HK-2 (cell line): Measurements from ENCODE around the gene SEMA3B.
A peak's percentile ranks its signal among the peaks of the same experiment; 100 is the strongest.
"Not testable (repeated sequence)": the region's sequence is repeated elsewhere in the genome, so short reads cannot be mapped to it uniquely, and the experiment has no call there.

Source experiments
- DNase-seq: peaks from one replicate; pipeline ENCODE4 v3.0.0-alpha.2; 2018; ENCODE audit not compliant: unreplicated experiment

Gene SEMA3B

GRCh38 chr3:50237754-50238548 lies 31.0 kb upstream of the SEMA3B start:
- peak; percentile 82 for DNase-seq

- DNase-seq: no peak
Measured at GRCh38 chr3:50238549-50239026, 30.4 kb upstream of the SEMA3B start.

- no peak for DNase-seq
Measured at GRCh38 chr3:50239649-50240048, 29.3 kb upstream of the SEMA3B start.

GRCh38 chr3:50241163-50241562 lies 27.8 kb upstream of the SEMA3B start:
- DNase-seq: no peak

- DNase-seq: no peak
Measured at GRCh38 chr3:50241713-50242380, 27.1 kb upstream of the SEMA3B start.

- DNase-seq: no peak
Measured at GRCh38 chr3:50242381-50242770, 26.6 kb upstream of the SEMA3B start.

GRCh38 chr3:50242851-50243542 lies 25.9 kb upstream of the SEMA3B start:
- DNase-seq: peak; percentile 71

- no peak for DNase-seq
Measured at GRCh38 chr3:50243543-50243895, 25.4 kb upstream of the SEMA3B start.

GRCh38 chr3:50244813-50245212 lies 24.1 kb upstream of the SEMA3B start:
- DNase-seq: not testable (repeated sequence)

GRCh38 chr3:50245251-50245745 lies 23.6 kb upstream of the SEMA3B start:
- DNase-seq: no peak

- DNase-seq: peak; percentile 90
Measured at GRCh38 chr3:50245831-50246516, 23.0 kb upstream of the SEMA3B start.

GRCh38 chr3:50246517-50246954 lies 22.4 kb upstream of the SEMA3B start:
- DNase-seq: peak; percentile 78

GRCh38 chr3:50248387-50248786 lies 20.6 kb upstream of the SEMA3B start:
- no peak for DNase-seq

- DNase-seq: no peak
Measured at GRCh38 chr3:50249457-50249856, 19.5 kb upstream of the SEMA3B start.

GRCh38 chr3:50250514-50250913 lies 18.4 kb upstream of the SEMA3B start:
- no peak for DNase-seq

- DNase-seq: no peak
Measured at GRCh38 chr3:50251220-50251619, 17.7 kb upstream of the SEMA3B start.

GRCh38 chr3:50254577-50255250 lies 14.2 kb upstream of the SEMA3B start:
- DNase-seq: no peak

- DNase-seq: no peak
Measured at GRCh38 chr3:50255251-50255615, 13.7 kb upstream of the SEMA3B start.

GRCh38 chr3:50256978-50257890 lies 11.7 kb upstream of the SEMA3B start:
- DNase-seq: no peak

GRCh38 chr3:50258029-50258680 lies 10.8 kb upstream of the SEMA3B start:
- no peak for DNase-seq
